BJ (cell line): Measurements from ENCODE around the gene NOP58. TPM values are rescaled to one million over a fixed set of nuclear protein-coding genes. Genes with fewer than 3 reads are reported as not detected.

Experiments used
- CTCF ChIA-PET: fragments of 350-600 bp; formaldehyde crosslinking; extraction: SDS; loops from one replicate; lab custom pipeline; 2021; ENCODE audit warnings: antibody characterized with exemption, inconsistent platforms; lab: Yijun Ruan, JAX
- POLR2A ChIA-PET: fragments of 300-600 bp; sonication (Branson Sonifier 250); formaldehyde crosslinking; extraction: SDS; loops from one replicate; lab custom pipeline; 2021; ENCODE audit warnings: antibody characterized with exemption; lab: Charles Lee
- DNase-seq: peaks from one replicate; pipeline ENCODE4 v3.0.0-alpha.2; 2011; ENCODE audit warnings: low read depth
- H3K27me3 ChIP-seq: 2 replicates; pipeline ENCODE4 v1.6.0; 2011; ENCODE audit warnings: low read length; ENCODE audit not compliant: control insufficient read depth, insufficient read depth
- H3K36me3 ChIP-seq: 2 replicates; pipeline ENCODE4 v1.5.1; 2011; ENCODE audit warnings: low read length; ENCODE audit not compliant: control insufficient read depth, insufficient read depth
- H3K4me3 ChIP-seq: 2 replicates; pipeline ENCODE4 v1.5.1; 2011; ENCODE audit warnings: low read depth, mild to moderate bottlenecking, control low read depth, low read length
- polyA plus RNA-seq: library from polyadenylated mRNA; depleted of rRNA; stranded (reverse); fragments of >200 nt; gene quantifications from 2 replicates; pipeline ENCODE4 v1.2.3, GENCODE V29; 2011
- TF ChIP-seq, protein P1 (sequence below): IDR thresholded peaks from 2 replicates; pipeline ENCODE4 v1.5.1; 2011; ENCODE audit warnings: low read depth, mild to moderate bottlenecking, control low read depth, inconsistent platforms, low read length, moderate library complexity; ENCODE audit not compliant: insufficient read depth

The NOP58 gene
- polyA plus RNA-seq, 1 experiment, result 22.3 TPM

DNA sequence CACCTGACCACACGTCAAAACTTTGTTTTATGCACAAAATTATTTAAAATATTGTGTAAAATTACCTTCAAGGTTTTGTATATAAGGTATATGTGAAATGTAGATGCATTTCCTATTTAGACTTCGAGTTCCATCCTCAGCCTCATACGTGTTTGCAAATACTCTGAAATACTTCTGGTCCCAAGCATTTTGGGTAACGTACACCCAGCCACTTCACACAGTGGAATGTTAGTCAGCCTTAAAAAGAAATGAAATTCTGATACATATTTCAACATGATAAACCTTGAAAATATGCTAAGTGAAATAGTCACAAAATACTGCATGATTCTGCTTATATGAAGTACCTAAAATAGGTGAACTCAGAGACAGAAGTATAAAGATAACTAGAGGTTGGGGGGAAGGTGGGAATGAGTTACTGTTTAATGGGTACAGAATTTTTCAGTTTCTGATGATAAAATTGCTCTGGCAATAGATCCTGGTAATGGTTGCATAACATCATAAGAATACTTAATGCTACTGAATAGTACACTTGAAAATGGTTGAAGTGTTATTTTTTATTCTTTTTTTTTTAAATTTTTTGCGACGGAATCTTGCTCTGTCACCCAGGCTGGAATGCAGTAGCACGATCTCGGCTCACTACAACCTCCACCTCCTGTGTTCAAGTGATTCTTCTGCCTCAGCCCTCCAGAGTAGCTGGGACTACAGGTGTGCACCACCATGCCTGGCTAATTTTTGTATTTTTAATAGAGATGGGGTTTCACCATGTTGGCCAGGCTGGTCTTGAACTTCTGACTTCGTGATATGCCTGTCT, 24.0 kb downstream of the NOP58 start:
- Histone ChIP-seq H3K4me3 (no peak overlapping the region), H3K36me3 (peaks cover 14% of the 10 kb centered on the region), H3K27me3 (no peaks in the 10 kb centered on the region)
- ChIA-PET CTCF (interaction anchor here (2.9 kb wide), 1 partner anchor 11 kb away, joined by 15 read pairs; no protein-coding TSS in a partner anchor), POLR2A (no interaction called here)
- TF ChIP-seq, protein P1, sequence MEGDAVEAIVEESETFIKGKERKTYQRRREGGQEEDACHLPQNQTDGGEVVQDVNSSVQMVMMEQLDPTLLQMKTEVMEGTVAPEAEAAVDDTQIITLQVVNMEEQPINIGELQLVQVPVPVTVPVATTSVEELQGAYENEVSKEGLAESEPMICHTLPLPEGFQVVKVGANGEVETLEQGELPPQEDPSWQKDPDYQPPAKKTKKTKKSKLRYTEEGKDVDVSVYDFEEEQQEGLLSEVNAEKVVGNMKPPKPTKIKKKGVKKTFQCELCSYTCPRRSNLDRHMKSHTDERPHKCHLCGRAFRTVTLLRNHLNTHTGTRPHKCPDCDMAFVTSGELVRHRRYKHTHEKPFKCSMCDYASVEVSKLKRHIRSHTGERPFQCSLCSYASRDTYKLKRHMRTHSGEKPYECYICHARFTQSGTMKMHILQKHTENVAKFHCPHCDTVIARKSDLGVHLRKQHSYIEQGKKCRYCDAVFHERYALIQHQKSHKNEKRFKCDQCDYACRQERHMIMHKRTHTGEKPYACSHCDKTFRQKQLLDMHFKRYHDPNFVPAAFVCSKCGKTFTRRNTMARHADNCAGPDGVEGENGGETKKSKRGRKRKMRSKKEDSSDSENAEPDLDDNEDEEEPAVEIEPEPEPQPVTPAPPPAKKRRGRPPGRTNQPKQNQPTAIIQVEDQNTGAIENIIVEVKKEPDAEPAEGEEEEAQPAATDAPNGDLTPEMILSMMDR, result no peak
- DNase-seq, result no peak

- TF ChIP-seq, protein P1, result no peak
- H3K4me3 ChIP-seq, result no peak overlapping the region
- H3K36me3 ChIP-seq, result peaks cover 10% of the 10 kb centered on the region
- no peak for DNase-seq
- ChIA-PET CTCF (no interaction called here), POLR2A (no interaction called here)
- H3K27me3 ChIP-seq, result no peaks in the 10 kb centered on the region
Measured at GRCh38 chr2:202290316-202290715, 24.8 kb downstream of the NOP58 start.

- TF ChIP-seq, protein P1, result no peak
- ChIA-PET CTCF (no interaction called here), POLR2A (no interaction called here)
- no peak overlapping the region for H3K4me3 ChIP-seq
- H3K36me3 ChIP-seq, result peaks cover 9% of the 10 kb centered on the region
- no peak for DNase-seq
- no peaks in the 10 kb centered on the region for H3K27me3 ChIP-seq
Measured at GRCh38 chr2:202290970-202291369, 25.4 kb downstream of the NOP58 start.

- TF ChIP-seq, protein P1, result no peak
- no peak for DNase-seq
- POLR2A ChIA-PET, result no interaction called here
- Histone ChIP-seq H3K27me3 (no peaks in the 10 kb centered on the region), H3K36me3 (peaks cover 3% of the 10 kb centered on the region; the same call in 1 of the 2 replicates), H3K4me3 (no peak overlapping the region)
- CTCF ChIA-PET, result no interaction called here
Measured at GRCh38 chr2:202299712-202300111, 34.1 kb downstream of the NOP58 start.

DNA sequence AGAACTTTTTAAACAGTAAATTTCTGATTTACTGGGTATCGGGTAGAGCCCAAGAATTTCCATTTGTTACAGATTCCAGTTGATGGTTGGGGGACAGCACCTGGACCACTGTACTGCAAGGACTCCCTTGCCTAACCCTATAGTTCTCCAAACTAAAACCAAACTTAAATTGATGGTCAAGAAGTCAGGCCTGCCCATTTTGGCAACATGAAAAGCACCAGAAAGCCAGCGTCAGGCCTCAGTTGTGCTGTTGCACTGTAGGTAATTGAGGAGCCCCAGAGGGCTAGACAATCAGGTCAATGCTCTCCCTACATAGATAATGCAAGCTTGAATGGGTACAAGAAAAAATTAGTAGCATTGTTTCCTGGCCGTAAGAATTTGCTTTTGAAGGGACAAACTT, 40.5 kb downstream of the NOP58 start:
- POLR2A ChIA-PET, result no interaction called here
- TF ChIP-seq, protein P1, result no peak
- Histone ChIP-seq H3K27me3 (no peaks in the 10 kb centered on the region), H3K4me3 (no peak overlapping the region), H3K36me3 (peaks cover 6% of the 10 kb centered on the region)
- no peak for DNase-seq
- CTCF ChIA-PET, result no interaction called here
